Measurements from ENCODE around the gene CCL24. TPM values are rescaled to one million over a fixed set of nuclear protein-coding genes. Genes with fewer than 3 reads are reported as not detected.

Gene CCL24
- total RNA-seq, 1 experiment from 2014 or later = not detected

DNA sequence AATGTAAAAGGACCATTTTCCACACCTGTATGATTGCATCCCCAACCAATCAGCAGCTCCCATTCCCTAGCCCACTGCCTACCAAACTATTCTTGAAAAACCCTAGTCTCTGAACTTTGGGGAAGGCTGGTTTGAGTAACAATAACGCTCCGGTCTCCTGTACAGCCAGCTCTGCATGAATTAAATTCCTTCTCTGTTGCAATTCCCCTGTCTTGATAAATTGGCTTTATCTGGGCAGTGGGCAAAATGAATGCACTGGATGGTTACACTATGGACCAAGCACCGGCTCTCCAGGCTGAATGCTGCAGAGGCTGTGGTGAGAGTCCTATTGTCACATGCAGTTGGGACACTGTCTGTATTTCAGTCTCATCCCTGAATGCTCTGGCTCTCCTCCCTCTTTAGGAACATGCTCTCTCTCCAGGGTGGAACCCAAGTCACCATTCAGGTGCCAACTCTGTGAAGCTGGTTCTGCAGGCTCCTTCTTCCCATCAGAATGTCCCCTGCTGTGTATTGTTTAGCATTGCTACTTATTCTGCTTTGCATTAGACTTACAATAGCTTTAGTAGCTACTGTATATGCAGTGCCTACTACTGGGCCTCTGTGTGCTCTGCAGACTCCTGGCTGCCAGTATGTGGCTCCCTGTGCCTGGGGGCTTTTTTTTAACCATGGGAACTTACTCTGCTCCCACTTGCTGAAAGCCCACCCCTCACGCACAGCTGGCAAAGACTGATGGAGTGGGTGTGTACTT lies 6.9 kb downstream of the CCL24 start:
- H3K9me3 ChIP-seq (ENCODE audit: control insufficient read depth, insufficient read depth, low read depth, low read length) = no peaks in the 10 kb centered on the region
- intact Hi-C loops (cut with micrococcal nuclease; ENCODE audit: unreplicated experiment) (no loop called here), in situ Hi-C loops (cut with HindIII; ENCODE audit: low pct_unique_long_range_greater_than_20kb, low sequenced_read_pairs) (no loop called here)
- H3K27me3 ChIP-seq (ENCODE audit: control insufficient read depth, insufficient read depth, low read length) = no peaks in the 10 kb centered on the region
- H3K4me1 ChIP-seq (ENCODE audit: control insufficient read depth, insufficient read depth, low read length) = no peaks in the 10 kb centered on the region
- CTCF ChIA-PET = no interaction called here
- ATAC-seq (no peak), DNase-seq (ENCODE audit: low read depth, low spot score) (no peak)
- H3K27ac ChIP-seq (ENCODE audit: low read length) = no peak overlapping the region
- TF ChIP-seq, protein P1, sequence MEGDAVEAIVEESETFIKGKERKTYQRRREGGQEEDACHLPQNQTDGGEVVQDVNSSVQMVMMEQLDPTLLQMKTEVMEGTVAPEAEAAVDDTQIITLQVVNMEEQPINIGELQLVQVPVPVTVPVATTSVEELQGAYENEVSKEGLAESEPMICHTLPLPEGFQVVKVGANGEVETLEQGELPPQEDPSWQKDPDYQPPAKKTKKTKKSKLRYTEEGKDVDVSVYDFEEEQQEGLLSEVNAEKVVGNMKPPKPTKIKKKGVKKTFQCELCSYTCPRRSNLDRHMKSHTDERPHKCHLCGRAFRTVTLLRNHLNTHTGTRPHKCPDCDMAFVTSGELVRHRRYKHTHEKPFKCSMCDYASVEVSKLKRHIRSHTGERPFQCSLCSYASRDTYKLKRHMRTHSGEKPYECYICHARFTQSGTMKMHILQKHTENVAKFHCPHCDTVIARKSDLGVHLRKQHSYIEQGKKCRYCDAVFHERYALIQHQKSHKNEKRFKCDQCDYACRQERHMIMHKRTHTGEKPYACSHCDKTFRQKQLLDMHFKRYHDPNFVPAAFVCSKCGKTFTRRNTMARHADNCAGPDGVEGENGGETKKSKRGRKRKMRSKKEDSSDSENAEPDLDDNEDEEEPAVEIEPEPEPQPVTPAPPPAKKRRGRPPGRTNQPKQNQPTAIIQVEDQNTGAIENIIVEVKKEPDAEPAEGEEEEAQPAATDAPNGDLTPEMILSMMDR (IDR thresholded peaks at IDR 0.05) = no peak
- TF ChIP-seq POLR2AphosphoS5 (IDR thresholded peaks at IDR 0.05; ENCODE audit: low read depth, low read length) (no peak), SIN3A (IDR thresholded peaks at IDR 0.05; ENCODE audit: borderline replicate concordance, insufficient read depth, low read depth, low read length) (no peak), TCF7L2 (IDR thresholded peaks at IDR 0.05; ENCODE audit: low read depth, low read length) (no peak)
- TF ChIP-seq, protein P2, sequence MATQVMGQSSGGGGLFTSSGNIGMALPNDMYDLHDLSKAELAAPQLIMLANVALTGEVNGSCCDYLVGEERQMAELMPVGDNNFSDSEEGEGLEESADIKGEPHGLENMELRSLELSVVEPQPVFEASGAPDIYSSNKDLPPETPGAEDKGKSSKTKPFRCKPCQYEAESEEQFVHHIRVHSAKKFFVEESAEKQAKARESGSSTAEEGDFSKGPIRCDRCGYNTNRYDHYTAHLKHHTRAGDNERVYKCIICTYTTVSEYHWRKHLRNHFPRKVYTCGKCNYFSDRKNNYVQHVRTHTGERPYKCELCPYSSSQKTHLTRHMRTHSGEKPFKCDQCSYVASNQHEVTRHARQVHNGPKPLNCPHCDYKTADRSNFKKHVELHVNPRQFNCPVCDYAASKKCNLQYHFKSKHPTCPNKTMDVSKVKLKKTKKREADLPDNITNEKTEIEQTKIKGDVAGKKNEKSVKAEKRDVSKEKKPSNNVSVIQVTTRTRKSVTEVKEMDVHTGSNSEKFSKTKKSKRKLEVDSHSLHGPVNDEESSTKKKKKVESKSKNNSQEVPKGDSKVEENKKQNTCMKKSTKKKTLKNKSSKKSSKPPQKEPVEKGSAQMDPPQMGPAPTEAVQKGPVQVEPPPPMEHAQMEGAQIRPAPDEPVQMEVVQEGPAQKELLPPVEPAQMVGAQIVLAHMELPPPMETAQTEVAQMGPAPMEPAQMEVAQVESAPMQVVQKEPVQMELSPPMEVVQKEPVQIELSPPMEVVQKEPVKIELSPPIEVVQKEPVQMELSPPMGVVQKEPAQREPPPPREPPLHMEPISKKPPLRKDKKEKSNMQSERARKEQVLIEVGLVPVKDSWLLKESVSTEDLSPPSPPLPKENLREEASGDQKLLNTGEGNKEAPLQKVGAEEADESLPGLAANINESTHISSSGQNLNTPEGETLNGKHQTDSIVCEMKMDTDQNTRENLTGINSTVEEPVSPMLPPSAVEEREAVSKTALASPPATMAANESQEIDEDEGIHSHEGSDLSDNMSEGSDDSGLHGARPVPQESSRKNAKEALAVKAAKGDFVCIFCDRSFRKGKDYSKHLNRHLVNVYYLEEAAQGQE (IDR thresholded peaks at IDR 0.05; ENCODE audit: insufficient read depth in 1 of 2, low read depth in 2 of 2, low read length in 1 of 2) = no peak
- H3K36me3 ChIP-seq (ENCODE audit: control insufficient read depth, insufficient read depth, low read length) = no peaks in the 10 kb centered on the region
- BruUV-seq (replicated peaks) = no TSS peak
- POLR2A ChIA-PET = interaction anchor here (0.6 kb wide), 1 partner anchor 275 kb away, joined by 4 read pairs; no protein-coding TSS in a partner anchor
- no peak overlapping the region for H3K4me3 ChIP-seq (ENCODE audit: low read depth in 2 of 2, low read length in 2 of 2)

DNA sequence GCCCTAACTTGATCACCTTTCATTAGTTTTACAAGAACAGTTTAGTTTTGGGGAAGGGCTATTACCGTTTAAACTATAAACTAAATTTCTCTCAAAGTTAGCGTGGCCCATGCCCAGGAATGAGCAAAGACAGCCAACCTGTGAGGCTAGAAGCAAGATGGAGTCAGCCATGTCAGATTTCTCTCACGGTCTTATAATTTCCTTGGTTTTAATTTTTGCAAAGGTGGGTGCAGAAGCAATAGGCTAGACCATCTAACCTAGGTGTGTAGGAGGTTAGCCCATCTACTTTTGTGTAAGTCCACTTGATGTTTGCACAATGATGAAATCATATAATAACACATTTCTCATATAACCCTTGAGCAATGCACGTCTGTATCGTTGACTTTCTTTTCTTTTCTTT lies 8.9 kb downstream of the CCL24 start:
- ATAC-seq (no peak), DNase-seq (ENCODE audit: low read depth, low spot score) (no peak)
- TF ChIP-seq, protein P1 (IDR thresholded peaks at IDR 0.05) = no peak
- TF ChIP-seq SIN3A (IDR thresholded peaks at IDR 0.05; ENCODE audit: borderline replicate concordance, insufficient read depth, low read depth, low read length) (no peak), POLR2AphosphoS5 (IDR thresholded peaks at IDR 0.05; ENCODE audit: low read depth, low read length) (no peak), TCF7L2 (IDR thresholded peaks at IDR 0.05; ENCODE audit: low read depth, low read length) (no peak)
- TF ChIP-seq, protein P2 (IDR thresholded peaks at IDR 0.05; ENCODE audit: insufficient read depth in 1 of 2, low read depth in 2 of 2, low read length in 1 of 2) = no peak
- no TSS peak for BruUV-seq (replicated peaks)
- in situ Hi-C loops (cut with HindIII; ENCODE audit: low pct_unique_long_range_greater_than_20kb, low sequenced_read_pairs) = no loop called here
- H3K4me3 ChIP-seq (ENCODE audit: low read depth in 2 of 2, low read length in 2 of 2) = no peak overlapping the region
- CTCF ChIA-PET = no interaction called here
- H3K4me1 ChIP-seq (ENCODE audit: control insufficient read depth, insufficient read depth, low read length) = no peaks in the 10 kb centered on the region
- H3K27me3 ChIP-seq (ENCODE audit: control insufficient read depth, insufficient read depth, low read length) = no peaks in the 10 kb centered on the region
- POLR2A ChIA-PET = interaction anchor here (0.7 kb wide), 1 partner anchor 301 kb away, joined by 3 read pairs; no protein-coding TSS in a partner anchor
- no peaks in the 10 kb centered on the region for H3K9me3 ChIP-seq (ENCODE audit: control insufficient read depth, insufficient read depth, low read depth, low read length)
- intact Hi-C loops (cut with micrococcal nuclease; ENCODE audit: unreplicated experiment) = no loop called here
- no peaks in the 10 kb centered on the region for H3K36me3 ChIP-seq (ENCODE audit: control insufficient read depth, insufficient read depth, low read length)
- H3K27ac ChIP-seq (ENCODE audit: low read length) = no peak overlapping the region
